AG04450 (cell line): Measurements from ENCODE around the gene BEAN1. TPM values are rescaled to one million over a fixed set of nuclear protein-coding genes. Genes with fewer than 3 reads are reported as not detected.

Experiments
- CTCF ChIA-PET: fragments of 300-600, 350-600 bp; formaldehyde crosslinking; extraction: SDS; loops from one replicate; lab custom pipeline; 2022; ENCODE audit warnings: antibody characterized with exemption, inconsistent platforms; lab: Charles Lee
- POLR2A ChIA-PET: fragments of 350-600 bp; formaldehyde crosslinking; extraction: SDS; loops from one replicate; lab custom pipeline; 2021; ENCODE audit warnings: antibody characterized with exemption, inconsistent platforms; lab: Yijun Ruan, JAX
- DNase-seq: peaks from one replicate; pipeline ENCODE4 v3.0.0-alpha.2; 2011; ENCODE audit warnings: low read depth, low spot score
- H3K27ac ChIP-seq: one replicate; pipeline ENCODE4 v1.5.1; 2012; ENCODE audit warnings: low read depth, low read length, control low read depth
- H3K27me3 ChIP-seq: one replicate; pipeline ENCODE4 v1.6.0; 2012; ENCODE audit warnings: low read length; ENCODE audit not compliant: control insufficient read depth, insufficient read depth
- H3K4me3 ChIP-seq: 2 replicates; pipeline ENCODE4 v1.5.1; 2011; ENCODE audit warnings: mild to moderate bottlenecking, low read depth, low read length, control low read depth
- H3K9me3 ChIP-seq: 2 replicates; pipeline ENCODE4 v1.5.1; 2012; ENCODE audit warnings: low read length; ENCODE audit not compliant: control insufficient read depth, insufficient read depth
- CTCF ChIP-seq: IDR thresholded peaks from 2 replicates; pipeline ENCODE4 v1.5.1; 2011; ENCODE audit warnings: low read depth, low read length, control low read depth, inconsistent platforms
- polyA plus RNA-seq: library from polyadenylated mRNA; depleted of rRNA; stranded (reverse); fragments of >200 nt; gene quantifications from 2 replicates; pipeline ENCODE4 v1.2.3, GENCODE V29; 2011

The BEAN1 gene
- polyA plus RNA-seq, 1 experiment, result not detected

- H3K9me3 ChIP-seq, result peaks cover 10% of the 10 kb centered on the region
- peak overlapping the region; percentile 89 for H3K27ac ChIP-seq
- H3K27me3 ChIP-seq, result peaks cover 19% of the 10 kb centered on the region
- peak; percentile 48 for DNase-seq
- TF ChIP-seq CTCF, result no peak
- ChIA-PET CTCF (interaction anchor here (0.8 to 3.5 kb wide), 8 partner anchors 16 to 460 kb away, joined by 4 to 17 read pairs (median 6); no protein-coding TSS in a partner anchor), POLR2A (interaction anchor here (0.8 kb wide), 1 partner anchor 465 kb away, joined by 3 read pairs; no protein-coding TSS in a partner anchor)
- peak overlapping the region; percentile 38 for H3K4me3 ChIP-seq
Measured at GRCh38 chr16:66408163-66409048, 18.7 kb upstream of the BEAN1 start.

- TF ChIP-seq CTCF, result no peak
- DNase-seq, result no peak
- H3K9me3 ChIP-seq, result peaks cover 10% of the 10 kb centered on the region
- POLR2A ChIA-PET, result interaction anchor here (0.8 kb wide), 1 partner anchor 464 kb away, joined by 3 read pairs; no protein-coding TSS in a partner anchor
- CTCF ChIA-PET, result interaction anchor here (0.6 to 3.0 kb wide), 5 partner anchors 20 to 319 kb away, joined by 3 to 8 read pairs (median 6); no protein-coding TSS in a partner anchor
- no peak overlapping the region for H3K4me3 ChIP-seq
- peaks cover 15% of the 10 kb centered on the region for H3K27me3 ChIP-seq
- H3K27ac ChIP-seq, result peak overlapping the region; percentile 89
Measured at GRCh38 chr16:66409156-66409555, 17.9 kb upstream of the BEAN1 start.

- no peaks in the 10 kb centered on the region for H3K27me3 ChIP-seq
- no peak for TF ChIP-seq CTCF
- H3K4me3 ChIP-seq, result no peak overlapping the region
- H3K27ac ChIP-seq, result no peak overlapping the region
- H3K9me3 ChIP-seq, result peaks cover 5% of the 10 kb centered on the region
- CTCF ChIA-PET, result no interaction called here
- POLR2A ChIA-PET, result no interaction called here
- no peak for DNase-seq
Measured at GRCh38 chr16:66412182-66412581, 14.9 kb upstream of the BEAN1 start.

GRCh38 chr16:66414891-66415290 lies 12.2 kb upstream of the BEAN1 start:
- no peak overlapping the region for H3K27ac ChIP-seq
- H3K4me3 ChIP-seq, result no peak overlapping the region
- peaks cover 2% of the 10 kb centered on the region for H3K27me3 ChIP-seq
- no peak for TF ChIP-seq CTCF
- CTCF ChIA-PET, result interaction anchor here (1.1 to 1.7 kb wide), 3 partner anchors 8 to 416 kb away, joined by 3 to 5 read pairs (median 4); partner anchors contain the start of gene NAE1
- peaks cover 5% of the 10 kb centered on the region for H3K9me3 ChIP-seq
- DNase-seq, result no peak
- POLR2A ChIA-PET, result interaction anchor here (0.7 kb wide), 1 partner anchor 206 kb away, joined by 11 read pairs; no protein-coding TSS in a partner anchor
